ENCODE results near the gene COL6A1. TPM values are rescaled to one million over a fixed set of nuclear protein-coding genes. Genes with fewer than 3 reads are reported as not detected.

The COL6A1 gene
- polyA plus RNA-seq, 1 donor from 2014 or later, result 29.4 TPM

DNA sequence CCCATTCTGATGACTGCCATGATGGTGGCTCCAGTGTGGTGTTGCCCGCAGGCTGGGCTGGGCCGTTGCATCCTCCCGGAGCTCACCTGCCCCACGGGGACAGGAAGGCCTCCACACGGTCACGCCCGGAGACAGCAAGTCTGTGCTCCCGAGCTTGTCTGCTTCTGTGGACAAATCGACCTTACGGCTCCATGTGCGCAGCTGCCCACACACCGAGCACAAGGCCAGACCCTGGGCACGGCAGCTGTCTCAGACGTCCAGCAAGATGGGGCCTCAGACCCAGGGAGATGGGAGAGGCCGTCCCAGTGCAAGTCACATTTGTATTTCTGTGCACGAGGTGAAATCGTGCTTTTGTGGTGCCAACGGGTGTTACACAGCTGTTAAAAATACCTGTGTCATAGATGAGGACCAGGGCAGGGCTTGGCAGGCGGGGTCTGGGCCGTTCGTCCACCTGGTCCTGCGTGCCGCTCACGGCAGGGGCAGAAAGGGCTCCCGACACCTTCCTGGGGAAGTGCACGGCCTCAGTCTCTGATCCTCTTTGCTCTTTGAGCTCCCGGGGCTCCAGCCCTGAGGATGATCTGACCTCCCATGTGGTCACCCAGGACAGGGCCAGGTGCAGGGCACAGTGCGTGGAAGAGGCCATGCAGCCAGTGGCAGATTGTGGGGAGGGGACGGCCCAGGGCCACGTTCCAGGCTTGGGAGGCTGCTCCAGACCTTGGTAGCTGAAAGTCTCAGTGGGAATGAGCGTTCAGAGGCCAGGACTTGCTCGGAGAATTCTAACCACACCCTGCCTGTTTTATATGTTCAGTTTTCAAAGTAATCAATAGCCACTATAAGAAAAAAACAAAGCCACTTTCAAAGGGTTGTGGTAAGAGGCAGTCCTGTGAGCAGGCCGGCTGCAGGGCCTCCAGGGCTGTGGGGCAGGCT lies 13.5 kb downstream of the COL6A1 start:
- Histone ChIP-seq H3K9ac (ENCODE audit: low read length) (no peak overlapping the region), H3K4me2 (ENCODE audit: low read length) (no peak overlapping the region), H3K27me3 (ENCODE audit: insufficient read depth, low read depth, low read length) (no peaks in the 10 kb centered on the region), H3F3A (ENCODE audit: insufficient read depth, low read length, poor library complexity, severe bottlenecking) (no peaks in the 10 kb centered on the region), H3K27ac (ENCODE audit: low read length) (no peak overlapping the region), H3K4me3 (ENCODE audit: low read length) (no peak overlapping the region), H3K9me3 (ENCODE audit: low read length) (no peaks in the 10 kb centered on the region), H3K36me3 (ENCODE audit: insufficient read depth, low read length) (no peaks in the 10 kb centered on the region), H3K79me2 (replicated peaks; ENCODE audit: insufficient read depth, low read length) (no peaks in the 10 kb centered on the region), H2AFZ (ENCODE audit: low read depth, low read length) (no peak overlapping the region), H3K9me2 (ENCODE audit: insufficient read depth, low read length) (no peaks in the 10 kb centered on the region), H4K20me1 (ENCODE audit: insufficient read depth) (no peaks in the 10 kb centered on the region)
- TF ChIP-seq TAF1 (IDR thresholded peaks at IDR 0.05; ENCODE audit: low read depth), result no peak
- TF ChIP-seq CTCF (IDR thresholded peaks at IDR 0.05; ENCODE audit: poor library complexity, severe bottlenecking), result no peak
- no peak for TF ChIP-seq REST (IDR thresholded peaks at IDR 0.05; ENCODE audit: borderline replicate concordance)
- no peak for TF ChIP-seq RAD21 (conservative IDR thresholded peaks at IDR 0.05)
- TF ChIP-seq EZH2 (IDR thresholded peaks at IDR 0.05; ENCODE audit: borderline replicate concordance, insufficient read depth, low read length, poor library complexity, severe bottlenecking), result no peak
- no peak for TF ChIP-seq SMC3 (conservative IDR thresholded peaks at IDR 0.05; ENCODE audit: poor library complexity)
- TF ChIP-seq EP300 (conservative IDR thresholded peaks at IDR 0.05; ENCODE audit: poor library complexity, severe bottlenecking), result no peak
- TF ChIP-seq POLR2AphosphoS5 (IDR thresholded peaks at IDR 0.05), result no peak
- TF ChIP-seq MXI1 (conservative IDR thresholded peaks at IDR 0.05; ENCODE audit: poor library complexity, severe bottlenecking), result no peak

DNA sequence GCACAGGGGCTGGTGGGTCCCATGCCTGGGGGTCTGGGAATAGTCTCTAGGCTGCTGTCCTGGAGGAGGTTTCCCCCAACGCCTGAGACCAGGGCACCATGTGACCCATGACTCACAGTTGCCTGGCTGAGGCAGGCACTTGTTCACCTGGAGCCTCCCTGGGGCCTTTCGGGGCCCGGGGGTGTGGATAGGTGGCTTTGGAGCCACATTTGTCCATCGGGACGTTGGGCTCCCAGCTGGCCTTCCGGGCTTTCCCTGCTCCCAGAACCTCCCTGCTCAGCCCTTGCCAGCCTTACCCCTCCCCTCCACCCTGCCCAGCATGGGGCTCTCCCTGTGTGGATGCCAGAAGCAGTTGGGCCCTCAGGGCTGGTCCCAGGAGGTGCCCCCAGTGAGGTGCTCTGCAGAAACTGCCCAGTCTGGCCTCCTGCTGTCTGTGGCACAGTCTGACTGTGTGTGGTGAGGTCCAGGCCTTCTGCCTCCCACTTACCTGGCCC lies 14.2 kb downstream of the COL6A1 start:
- Histone ChIP-seq H3K9me3 (ENCODE audit: low read length) (no peaks in the 10 kb centered on the region), H2AFZ (ENCODE audit: low read depth, low read length) (no peak overlapping the region), H3K36me3 (ENCODE audit: insufficient read depth, low read length) (no peaks in the 10 kb centered on the region), H3K9me2 (ENCODE audit: insufficient read depth, low read length) (no peaks in the 10 kb centered on the region), H3K4me2 (ENCODE audit: low read length) (no peak overlapping the region), H3K4me3 (ENCODE audit: low read length) (no peak overlapping the region), H3K27me3 (ENCODE audit: insufficient read depth, low read depth, low read length) (no peaks in the 10 kb centered on the region), H3F3A (ENCODE audit: insufficient read depth, low read length, poor library complexity, severe bottlenecking) (no peaks in the 10 kb centered on the region), H4K20me1 (ENCODE audit: insufficient read depth) (no peaks in the 10 kb centered on the region), H3K79me2 (replicated peaks; ENCODE audit: insufficient read depth, low read length) (no peaks in the 10 kb centered on the region), H3K27ac (ENCODE audit: low read length) (no peak overlapping the region), H3K9ac (ENCODE audit: low read length) (no peak overlapping the region)
- no peak for TF ChIP-seq EZH2 (IDR thresholded peaks at IDR 0.05; ENCODE audit: borderline replicate concordance, insufficient read depth, low read length, poor library complexity, severe bottlenecking)
- no peak for TF ChIP-seq SMC3 (conservative IDR thresholded peaks at IDR 0.05; ENCODE audit: poor library complexity)
- TF ChIP-seq MXI1 (conservative IDR thresholded peaks at IDR 0.05; ENCODE audit: poor library complexity, severe bottlenecking), result no peak
- no peak for TF ChIP-seq POLR2AphosphoS5 (IDR thresholded peaks at IDR 0.05)
- no peak for TF ChIP-seq TAF1 (IDR thresholded peaks at IDR 0.05; ENCODE audit: low read depth)
- no peak for TF ChIP-seq EP300 (conservative IDR thresholded peaks at IDR 0.05; ENCODE audit: poor library complexity, severe bottlenecking)
- no peak for TF ChIP-seq REST (IDR thresholded peaks at IDR 0.05; ENCODE audit: borderline replicate concordance)
- TF ChIP-seq CTCF (IDR thresholded peaks at IDR 0.05; ENCODE audit: poor library complexity, severe bottlenecking), result no peak
- TF ChIP-seq RAD21 (conservative IDR thresholded peaks at IDR 0.05), result no peak

All from neural cell (in vitro differentiated cells).